ENCODE measurements around the gene SLC25A1.

- no peak for TF ChIP-seq POLR2A (IDR thresholded peaks at IDR 0.05; ENCODE audit: low read depth, low read length)
- no peak for TF ChIP-seq CTCF (conservative IDR thresholded peaks at IDR 0.05; ENCODE audit: low read depth, low read length)
- TF ChIP-seq RCOR1 (IDR thresholded peaks at IDR 0.05; ENCODE audit: insufficient replicate concordance, low read length): no peak
- TF ChIP-seq SMC3 (IDR thresholded peaks at IDR 0.05; ENCODE audit: low read depth, low read length): no peak
- no peak for TF ChIP-seq CEBPB (IDR thresholded peaks at IDR 0.05; ENCODE audit: low read depth, low read length)
- TF ChIP-seq MXI1 (IDR thresholded peaks at IDR 0.05; ENCODE audit: borderline replicate concordance, low read depth, low read length): no peak
- TF ChIP-seq RAD21 (IDR thresholded peaks at IDR 0.05; ENCODE audit: low read length): no peak
These were observed 36.1 kb downstream of the SLC25A1 start for GRCh38 chr22:19142394-19142793.
